Stimulated activated CD8-positive, alpha-beta memory T cell treated with anti-CD3 and anti-CD28 coated beads, Interleukin-7, amount 100 ng/mL, for 24 hours (primary cell): Measurements from ENCODE around the gene LURAP1L.

Experiments
- DNase-seq: peaks from one replicate; pipeline ENCODE4 v3.0.0-alpha.2; 2020; ENCODE audit warnings: low read depth

Gene LURAP1L

GRCh38 chr9:12813960-12814876 lies 39.4 kb downstream of the LURAP1L start:
- DNase-seq, result no peak

- no peak for DNase-seq
These were observed 40.0 kb downstream of the LURAP1L start for GRCh38 chr9:12814877-12815237.

- DNase-seq, result no peak
These were observed 41.1 kb downstream of the LURAP1L start for GRCh38 chr9:12815888-12816287.

- DNase-seq, result no peak
These were observed 41.9 kb downstream of the LURAP1L start for GRCh38 chr9:12816656-12817101.

GRCh38 chr9:12817702-12818101 lies 42.9 kb downstream of the LURAP1L start:
- no peak for DNase-seq

GRCh38 chr9:12818431-12819000 lies 43.7 kb downstream of the LURAP1L start:
- DNase-seq, result no peak

- no peak for DNase-seq
These were observed 44.8 kb downstream of the LURAP1L start for GRCh38 chr9:12819436-12820185.

GRCh38 chr9:12822111-12822510 lies 47.3 kb downstream of the LURAP1L start:
- DNase-seq, result no peak

- DNase-seq, result no peak
These were observed 52.2 kb downstream of the LURAP1L start for GRCh38 chr9:12826924-12827565.

GRCh38 chr9:12833701-12834100 lies 58.9 kb downstream of the LURAP1L start:
- DNase-seq, result no peak

- DNase-seq, result no peak
These were observed 63.7 kb downstream of the LURAP1L start for GRCh38 chr9:12838546-12838945.

GRCh38 chr9:12843735-12844134 lies 68.9 kb downstream of the LURAP1L start:
- no peak for DNase-seq

- DNase-seq, result no peak
These were observed 71.2 kb downstream of the LURAP1L start for GRCh38 chr9:12846035-12846434.

GRCh38 chr9:12847561-12847960 lies 72.7 kb downstream of the LURAP1L start:
- no peak for DNase-seq

GRCh38 chr9:12849486-12850003 lies 74.7 kb downstream of the LURAP1L start:
- DNase-seq, result no peak

- no peak for DNase-seq
These were observed 76.7 kb downstream of the LURAP1L start for GRCh38 chr9:12851341-12852090.

- no peak for DNase-seq
These were observed 78.2 kb downstream of the LURAP1L start for GRCh38 chr9:12853051-12853450.

- DNase-seq, result no peak
These were observed 79.4 kb downstream of the LURAP1L start for GRCh38 chr9:12854221-12854620.

- DNase-seq, result no peak
These were observed 80.2 kb downstream of the LURAP1L start for GRCh38 chr9:12855066-12855465.

GRCh38 chr9:12856603-12857002 lies 81.8 kb downstream of the LURAP1L start:
- DNase-seq, result no peak

- no peak for DNase-seq
These were observed 85.0 kb downstream of the LURAP1L start for GRCh38 chr9:12859704-12860251.
